ENCODE data around the gene STXBP3.
"Not testable (repeated sequence)": the region's sequence is repeated elsewhere in the genome, so short reads cannot be mapped to it uniquely, and the experiment has no call there.

The STXBP3 gene

DNA sequence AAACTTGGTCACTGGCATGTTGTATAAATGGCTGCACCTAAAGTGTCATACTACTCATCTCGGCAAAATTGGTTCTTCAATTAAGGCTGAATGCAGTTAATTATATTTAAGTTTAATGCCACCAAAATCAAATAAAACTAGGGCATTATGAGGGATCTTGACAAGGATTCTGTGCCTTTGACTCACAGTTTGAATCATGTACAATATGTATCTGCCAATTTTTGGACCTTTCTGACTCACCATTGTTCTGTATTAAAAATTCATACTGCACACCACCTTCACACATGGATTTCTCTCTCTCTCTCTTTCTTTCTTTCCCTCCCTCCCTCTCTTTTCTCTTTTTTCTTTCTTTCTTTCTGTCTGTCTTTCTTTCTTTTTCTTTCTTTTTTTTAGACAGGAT, 14.1 kb upstream of the STXBP3 start:
- no peak for DNase-seq

DNA sequence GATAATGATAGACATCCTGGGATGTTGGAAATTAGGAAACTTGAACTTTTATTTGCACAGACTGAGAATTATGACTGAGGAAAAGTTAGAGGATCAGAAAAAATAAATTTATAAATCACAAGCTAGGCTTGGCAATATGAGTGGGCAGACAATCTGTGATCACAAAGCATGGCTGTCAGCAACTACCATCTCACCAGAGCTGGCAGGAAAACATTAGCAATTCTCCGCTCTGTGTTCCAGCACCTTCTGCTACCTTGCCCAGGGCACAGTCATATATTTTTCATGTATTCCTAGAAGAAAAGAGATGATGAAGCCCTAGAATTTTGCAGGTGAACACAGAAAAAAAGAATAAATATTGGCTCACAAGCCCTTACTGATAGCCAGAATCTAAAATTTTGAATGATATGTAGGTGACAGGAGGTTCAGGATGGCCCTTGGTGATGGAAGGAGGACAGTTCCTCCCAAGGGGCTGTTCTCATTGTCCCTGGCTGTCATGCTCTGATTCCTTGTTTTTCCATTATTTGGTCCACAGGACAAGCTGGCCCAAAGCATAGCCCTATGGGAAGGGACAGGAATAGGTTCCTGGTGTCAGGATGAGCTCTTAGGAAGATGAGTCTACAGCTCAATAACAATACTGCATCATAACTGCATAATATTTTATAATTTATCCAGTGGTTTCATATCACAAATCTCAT, 12.2 kb upstream of the STXBP3 start:
- DNase-seq, result no peak

DNA sequence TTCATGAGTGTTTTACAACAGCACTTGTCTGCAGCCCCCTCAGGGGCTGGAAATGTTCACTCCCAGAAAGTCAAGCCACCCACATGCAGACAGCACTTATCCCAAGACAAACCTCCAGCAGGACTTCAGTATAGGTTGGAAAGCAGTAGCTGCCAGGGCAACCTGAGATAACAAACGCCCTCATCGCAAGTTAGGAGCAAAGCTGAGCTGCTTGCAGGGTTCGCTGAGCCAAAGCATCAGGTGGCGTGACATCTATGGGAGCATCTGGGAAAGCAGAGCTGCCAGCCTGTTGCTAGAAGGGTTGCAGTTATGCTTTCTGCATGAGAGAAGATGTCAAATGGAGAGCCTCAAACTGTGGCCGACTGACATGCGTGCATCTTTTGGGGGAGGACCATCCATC, 4.2 kb upstream of the STXBP3 start:
- DNase-seq, result no peak

DNA sequence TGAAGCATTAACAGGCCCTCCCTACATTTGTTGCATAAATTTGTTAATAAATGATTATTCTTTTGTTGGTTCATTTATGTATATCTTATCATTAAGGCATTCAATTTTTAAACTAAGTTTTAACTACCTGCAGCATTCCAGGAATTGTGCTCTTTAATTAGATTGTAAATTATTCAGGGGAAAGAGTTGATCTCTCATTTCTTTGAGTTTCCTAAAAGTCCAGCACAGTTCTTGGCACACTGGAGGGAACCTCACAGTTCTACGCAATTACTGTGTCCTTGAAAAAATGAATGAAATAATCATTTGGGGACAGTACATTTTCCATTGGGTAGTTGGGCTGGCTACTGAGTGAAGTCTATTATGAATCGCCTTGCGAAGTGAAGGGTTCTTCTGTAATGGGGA, 493 bp upstream of the STXBP3 start:
- DNase-seq, result no peak

DNA sequence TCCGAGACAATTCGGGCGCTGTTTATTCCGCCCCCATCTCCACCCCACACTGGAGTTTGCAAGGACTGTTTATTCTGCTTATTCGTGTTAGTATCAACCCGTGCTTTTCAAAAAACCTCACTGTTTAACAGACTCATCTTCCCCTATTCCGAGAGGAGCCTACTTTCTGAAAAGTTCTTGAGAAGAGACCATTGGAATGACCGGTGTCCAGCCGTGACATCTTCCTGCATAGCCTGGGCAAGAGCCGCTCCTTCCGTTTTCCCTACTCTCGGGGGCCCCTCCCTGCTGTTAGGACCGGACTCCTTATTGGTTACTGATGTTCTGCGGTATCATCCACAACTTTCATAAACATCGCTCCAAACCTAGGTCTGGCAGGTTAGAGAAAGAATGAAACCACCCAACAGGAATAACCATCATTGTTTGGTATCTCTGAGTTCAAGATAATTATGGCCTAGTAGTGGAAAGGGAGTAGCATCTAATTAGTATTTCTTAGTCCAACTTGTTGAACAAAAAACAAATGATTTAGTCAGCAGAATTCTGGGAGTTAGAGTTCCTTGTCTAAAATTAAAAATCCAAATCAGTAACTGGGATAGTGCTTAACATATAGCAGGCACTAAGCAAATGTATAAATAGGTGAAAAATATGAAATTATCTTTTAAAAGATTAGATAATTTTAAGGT, 837 bp downstream of the STXBP3 start:
- peak; percentile 61 for DNase-seq

DNA sequence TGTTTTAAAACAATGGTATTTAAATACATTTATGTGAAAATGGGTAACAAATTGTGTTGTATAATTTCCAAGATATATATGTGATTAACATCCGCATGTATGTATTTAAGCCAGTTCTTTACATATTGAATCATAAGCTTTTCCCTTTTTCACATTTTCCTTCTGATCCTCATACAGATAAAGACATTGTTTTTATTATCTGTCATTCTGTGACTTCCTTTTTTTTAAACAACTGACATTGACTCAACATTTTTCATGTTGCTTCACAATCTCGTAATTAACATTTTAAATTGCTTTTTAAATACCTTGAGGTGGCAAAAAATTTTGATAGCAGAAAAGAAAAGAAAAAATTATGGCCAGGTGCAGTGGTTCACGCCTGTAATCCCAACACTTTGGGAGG, 1.4 kb downstream of the STXBP3 start:
- no peak for DNase-seq

DNA sequence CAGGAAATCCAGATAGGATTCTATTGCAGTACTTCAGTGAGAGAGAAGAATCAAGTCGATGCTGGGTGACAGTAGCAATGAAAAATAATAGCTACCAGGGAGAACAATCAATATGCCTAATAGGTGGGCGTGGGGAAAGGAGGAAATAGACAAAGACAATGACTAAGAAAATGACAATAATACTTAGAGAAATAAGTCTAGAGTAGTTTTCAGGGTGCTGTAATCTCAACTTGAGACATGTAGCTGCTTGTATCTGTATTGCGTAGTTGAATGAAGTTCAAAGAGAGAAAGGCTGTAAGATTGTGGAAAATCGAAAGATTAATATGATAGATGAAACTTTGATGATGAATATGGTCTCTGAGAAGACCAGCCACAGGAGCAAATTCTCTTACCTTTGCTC, 2.6 kb downstream of the STXBP3 start:
- no peak for DNase-seq

DNA sequence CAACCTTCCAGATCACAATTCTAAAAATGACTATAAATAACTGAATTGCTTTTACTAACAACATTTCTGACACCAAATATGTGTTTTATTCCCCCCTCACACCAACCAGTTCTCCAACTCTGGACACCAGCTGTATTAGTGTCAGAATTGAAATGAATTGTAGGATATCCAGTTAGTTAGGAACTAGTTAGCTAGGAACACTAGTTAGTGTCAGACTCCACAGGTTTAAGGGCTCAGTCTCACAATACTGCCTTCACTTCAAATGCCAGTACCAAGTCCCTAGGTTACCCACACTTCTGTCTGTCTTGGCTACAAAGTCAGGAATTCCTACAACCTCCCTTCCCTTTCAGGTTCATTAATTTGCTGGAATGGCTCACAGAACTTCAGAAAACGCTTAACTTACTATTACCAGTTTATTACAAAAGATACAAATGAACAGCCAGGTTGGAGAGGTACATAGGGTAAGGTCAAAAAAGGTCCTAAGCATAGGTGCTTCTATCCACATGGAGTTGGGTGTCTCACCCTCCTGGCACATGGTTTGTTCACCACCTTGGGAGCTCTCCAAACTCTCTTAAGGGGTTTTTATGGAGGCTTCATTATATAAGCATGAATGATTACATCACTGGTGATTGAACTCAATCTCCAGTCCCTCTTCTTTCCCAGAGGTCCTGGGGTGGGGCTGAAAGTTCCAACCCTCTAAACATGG, 4.2 kb downstream of the STXBP3 start:
- no peak for DNase-seq

DNA sequence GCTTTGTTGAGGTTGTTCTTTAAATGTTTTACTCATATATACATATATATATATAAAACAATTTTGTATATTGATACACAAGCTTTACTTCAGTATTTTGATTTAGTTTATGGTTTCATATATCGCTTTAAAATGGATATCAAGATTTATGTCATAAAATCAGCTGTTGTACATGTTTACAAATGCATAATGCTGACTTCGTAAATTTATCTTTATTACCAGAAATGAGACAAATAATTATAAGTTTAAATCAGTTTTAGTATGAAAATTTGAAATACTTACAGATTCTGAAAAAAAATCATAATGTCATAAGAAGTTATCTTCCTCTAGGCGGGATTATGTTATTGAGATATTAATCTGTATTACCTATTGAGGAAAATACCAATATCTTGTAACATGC, 6.9 kb downstream of the STXBP3 start:
- DNase-seq, result no peak

DNA sequence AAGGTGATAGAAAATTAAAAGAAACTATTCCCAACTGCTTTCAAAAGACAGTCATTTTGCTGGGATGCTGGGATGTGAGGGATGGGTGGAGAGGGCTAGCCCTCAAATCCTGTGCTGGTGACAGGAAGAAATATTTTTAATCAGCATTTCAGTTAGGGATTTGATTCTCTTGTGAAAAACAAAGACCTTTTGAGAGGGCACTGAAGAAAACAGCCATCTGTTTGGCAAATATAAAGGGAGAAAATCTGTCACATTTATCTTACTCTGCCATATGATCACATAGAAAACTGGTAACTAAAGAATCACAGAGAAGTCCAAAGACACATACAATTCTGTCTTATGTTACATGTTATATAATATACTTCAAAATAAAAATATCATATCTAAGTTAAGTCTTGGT, 12.3 kb downstream of the STXBP3 start:
- DNase-seq, result peak; percentile 39

DNA sequence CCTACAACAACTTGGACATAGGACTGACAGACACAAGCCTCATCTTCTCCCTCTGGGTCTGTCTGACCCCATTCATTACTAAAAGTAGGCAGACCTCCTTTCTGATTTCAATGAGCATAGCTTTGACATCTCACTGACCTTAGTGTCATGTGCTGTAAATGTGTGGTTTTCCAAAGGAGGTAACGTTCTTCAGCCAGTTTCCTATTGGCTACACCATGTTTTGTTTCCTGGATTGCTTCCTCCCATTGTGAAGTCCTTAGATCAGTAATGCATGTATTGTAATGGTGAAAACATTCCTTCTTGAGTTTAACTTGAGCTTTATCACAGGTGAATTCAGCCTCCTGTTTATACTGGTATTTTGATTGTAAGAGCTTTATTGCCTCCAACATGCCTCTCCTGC, 20.6 kb downstream of the STXBP3 start:
- DNase-seq, result no peak

DNA sequence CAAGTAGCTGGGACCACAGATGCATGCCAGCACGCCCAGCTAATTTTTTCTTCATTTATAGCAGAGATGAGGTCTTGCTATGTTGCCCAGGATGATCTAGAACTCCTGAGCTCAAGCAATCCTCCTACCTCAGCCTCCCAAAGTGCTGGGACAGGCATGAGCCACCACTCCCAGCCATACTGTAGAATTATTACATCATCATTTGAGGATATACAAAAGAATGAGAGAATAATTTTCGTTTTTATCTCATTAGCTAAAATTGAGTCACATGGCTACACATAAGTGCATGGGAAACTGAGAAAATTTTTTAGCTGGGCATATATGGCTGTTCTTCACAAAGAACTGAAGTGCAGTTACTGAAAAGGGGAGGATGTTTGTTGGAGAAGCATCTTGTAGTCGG, 21.2 kb downstream of the STXBP3 start:
- no peak for DNase-seq

DNA sequence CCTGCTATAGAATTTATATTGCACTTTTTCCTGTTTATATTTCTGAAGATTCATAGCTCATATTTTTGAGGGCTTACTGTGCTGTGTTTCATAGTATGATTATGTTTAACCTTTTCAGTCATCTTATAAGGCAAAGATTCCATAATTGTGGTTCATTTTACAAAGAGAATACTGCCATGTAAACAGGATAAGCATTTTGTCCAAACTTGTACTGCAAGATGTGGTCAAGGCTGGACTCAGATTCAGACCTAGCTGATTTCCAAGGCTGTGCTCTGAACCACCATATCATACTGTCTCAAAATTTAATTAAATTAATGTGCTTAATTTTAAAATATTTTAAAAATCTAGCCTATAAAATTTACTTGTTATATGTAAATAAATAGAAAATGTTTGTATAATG, 31.4 kb downstream of the STXBP3 start:
- DNase-seq, result no peak

DNA sequence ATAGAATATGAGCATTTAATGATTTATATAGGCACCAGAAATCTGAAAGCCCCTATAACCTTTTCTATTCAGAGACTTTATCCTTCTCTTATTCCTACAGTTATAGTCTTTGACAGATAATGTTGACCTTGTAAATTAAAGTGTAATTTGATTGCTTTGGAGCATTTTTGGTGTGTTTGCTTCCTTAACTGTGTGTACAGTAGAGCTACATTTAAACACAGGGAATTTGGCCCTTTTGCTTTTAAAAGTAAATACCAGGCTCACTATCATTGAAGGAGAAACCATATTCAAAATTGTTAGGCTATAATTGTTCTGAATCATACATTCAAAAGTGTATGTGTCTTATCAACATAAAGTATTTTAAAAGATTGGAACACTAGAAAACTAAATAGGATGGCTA, 33.0 kb downstream of the STXBP3 start:
- DNase-seq, result no peak

DNA sequence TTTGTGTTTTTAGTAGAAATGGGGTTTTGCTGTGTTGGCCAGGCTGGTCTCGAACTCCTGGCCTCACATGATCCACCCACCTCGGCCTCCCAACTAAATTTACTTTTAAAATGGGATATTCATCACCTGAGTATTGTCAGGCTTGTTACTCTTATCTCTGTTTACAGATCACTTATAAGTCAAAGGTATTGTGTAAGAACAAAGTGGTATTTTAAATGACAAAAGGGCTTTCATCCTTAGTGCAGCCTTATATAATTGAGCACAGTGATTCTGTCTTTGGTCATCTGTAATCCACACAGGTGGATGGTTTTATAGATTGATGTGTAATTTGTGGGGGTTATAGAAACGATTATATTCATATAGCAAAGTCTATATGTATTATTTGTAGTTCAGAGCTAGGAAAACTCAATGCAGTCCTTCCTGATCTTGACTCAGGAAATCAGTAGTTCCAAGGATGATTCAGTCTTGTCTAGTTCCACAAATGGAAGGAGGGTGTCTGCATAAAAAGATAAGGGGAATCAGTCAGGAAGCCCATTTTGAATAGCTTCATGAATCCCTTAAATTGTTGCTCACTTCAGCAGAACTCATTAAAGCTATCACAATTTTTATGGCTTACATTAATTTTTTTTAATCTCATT, 34.6 kb downstream of the STXBP3 start:
- DNase-seq, result no peak

DNA sequence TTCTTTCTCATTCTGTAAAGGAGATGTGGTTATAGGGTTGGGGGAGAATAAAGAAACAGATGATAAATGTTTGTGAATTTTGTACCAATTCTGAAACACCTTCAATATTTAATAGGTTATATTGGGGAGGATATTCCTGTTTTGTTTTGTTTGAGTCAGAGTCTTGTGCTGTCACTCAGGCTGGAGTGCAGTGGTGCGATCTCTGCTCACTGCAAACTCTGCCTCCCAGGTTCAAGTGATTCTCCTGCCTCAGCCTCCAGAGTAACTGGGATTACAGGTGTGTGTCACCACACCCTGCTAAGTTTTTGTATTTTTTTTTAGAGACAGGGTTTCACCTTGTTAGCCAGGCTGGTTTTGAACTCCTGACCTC, 35.1 kb downstream of the STXBP3 start:
- DNase-seq, result not testable (repeated sequence)

DNA sequence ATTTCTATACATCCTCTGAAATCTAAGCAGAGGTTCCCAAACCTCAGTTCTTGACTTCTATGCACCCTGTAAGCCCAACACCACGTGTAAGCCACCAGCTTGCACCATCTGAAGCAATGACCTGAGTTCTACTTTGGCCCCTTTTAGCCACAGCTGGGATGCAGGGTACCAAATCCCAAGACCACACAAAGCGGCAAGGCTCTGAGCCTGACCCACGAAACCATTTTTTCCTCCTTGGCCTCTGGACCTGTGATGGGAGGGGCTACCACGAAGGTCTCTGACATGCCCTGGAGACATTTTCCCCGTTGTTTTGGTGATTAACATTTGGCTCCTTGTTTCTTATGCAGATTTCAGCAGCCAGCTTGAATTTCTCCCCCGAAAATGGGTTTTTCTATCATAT, 38.8 kb downstream of the STXBP3 start:
- no peak for DNase-seq

DNA sequence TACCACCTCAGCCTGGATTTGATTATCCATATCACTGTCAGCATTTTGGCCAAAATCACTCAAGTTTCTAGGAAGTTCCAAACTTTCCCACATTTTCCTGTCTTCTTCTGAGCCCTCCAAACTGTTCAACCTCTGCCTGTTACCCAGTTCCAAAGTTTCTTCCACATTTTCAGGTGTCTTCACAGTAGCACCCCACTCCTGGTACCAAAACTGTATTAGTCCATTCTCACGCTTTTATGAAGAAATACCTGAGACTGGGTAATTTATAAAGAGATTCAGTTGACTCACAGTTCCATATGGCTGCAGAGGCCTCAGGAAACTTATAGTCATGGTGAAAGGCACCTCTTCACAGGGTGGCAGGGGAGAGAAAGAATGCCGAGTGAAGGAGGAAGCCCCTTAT, 39.4 kb downstream of the STXBP3 start:
- no peak for DNase-seq

DNA sequence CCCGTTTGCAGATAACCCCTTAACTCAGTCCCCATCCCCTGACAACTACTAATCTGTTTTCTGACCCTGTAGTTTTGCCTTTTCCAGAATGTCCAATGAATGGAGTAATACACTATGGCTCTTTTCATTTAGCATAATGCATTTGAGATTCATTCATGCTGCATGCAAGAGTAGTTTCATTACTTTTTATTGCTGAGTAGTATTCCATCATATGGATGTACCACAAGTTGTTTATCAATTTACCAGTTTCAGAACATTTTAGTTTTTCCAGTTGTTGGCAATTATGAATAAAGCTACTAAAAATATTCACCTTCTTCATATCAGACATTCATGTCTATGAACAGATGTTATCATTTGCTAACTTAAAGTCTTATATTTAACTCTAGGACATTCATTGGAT, 45.3 kb downstream of the STXBP3 start:
- DNase-seq, result no peak

DNA sequence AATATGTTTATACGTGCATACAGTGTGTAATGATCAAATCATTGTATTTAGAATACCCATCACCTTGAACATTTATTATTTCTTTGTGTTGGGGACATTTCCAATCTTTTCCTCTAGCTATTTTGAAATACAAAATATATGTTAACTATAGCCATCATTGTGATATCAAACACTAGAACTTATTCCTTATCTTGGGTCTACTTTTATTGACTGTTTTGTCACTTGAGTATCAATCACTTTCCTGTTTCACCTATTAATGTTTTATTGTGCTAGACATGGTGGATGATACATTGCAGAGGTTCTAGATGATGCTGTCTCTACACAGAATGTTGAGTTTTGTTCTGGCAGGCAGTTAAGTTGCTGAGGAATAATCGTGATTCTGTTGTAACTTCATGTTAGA, 45.9 kb downstream of the STXBP3 start:
- no peak for DNase-seq

DNA sequence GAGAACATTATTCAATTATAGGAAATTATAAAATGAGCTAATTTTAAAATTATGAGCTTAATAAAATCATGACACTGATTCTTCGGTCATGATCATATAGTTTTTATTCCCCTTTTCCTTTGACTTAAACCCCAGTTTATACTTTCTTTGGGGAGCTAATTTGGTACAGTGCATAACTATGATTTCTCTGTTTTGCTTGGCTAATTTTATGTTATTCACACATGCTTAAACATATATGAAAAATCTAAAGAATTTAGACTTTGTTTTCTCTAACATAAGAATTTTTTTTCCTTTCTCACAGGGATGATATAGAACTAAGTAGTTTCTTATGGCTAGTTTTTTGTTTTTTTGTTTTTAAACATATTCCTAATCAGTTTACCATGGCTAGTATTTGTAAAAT, 52.5 kb downstream of the STXBP3 start:
- no peak for DNase-seq

DNA sequence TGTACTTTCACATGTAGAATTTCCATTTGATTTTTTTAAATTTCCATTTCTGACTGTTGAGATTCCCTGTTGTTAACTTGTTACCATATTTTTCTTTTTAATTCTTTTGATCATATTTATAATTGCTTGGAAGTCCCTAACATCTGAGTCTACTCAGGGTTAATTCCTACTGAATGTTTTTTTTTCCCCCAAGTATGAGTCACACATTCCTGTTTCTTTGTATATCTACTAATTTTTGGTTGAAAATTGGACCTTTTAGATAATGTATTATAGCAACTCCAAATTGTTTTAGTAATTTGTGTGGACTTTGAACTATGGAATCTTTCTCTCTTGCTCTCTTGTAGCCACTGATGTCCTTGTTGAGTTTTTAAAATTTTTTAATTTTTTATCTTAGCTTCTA, 54.6 kb downstream of the STXBP3 start:
- no peak for DNase-seq

DNA sequence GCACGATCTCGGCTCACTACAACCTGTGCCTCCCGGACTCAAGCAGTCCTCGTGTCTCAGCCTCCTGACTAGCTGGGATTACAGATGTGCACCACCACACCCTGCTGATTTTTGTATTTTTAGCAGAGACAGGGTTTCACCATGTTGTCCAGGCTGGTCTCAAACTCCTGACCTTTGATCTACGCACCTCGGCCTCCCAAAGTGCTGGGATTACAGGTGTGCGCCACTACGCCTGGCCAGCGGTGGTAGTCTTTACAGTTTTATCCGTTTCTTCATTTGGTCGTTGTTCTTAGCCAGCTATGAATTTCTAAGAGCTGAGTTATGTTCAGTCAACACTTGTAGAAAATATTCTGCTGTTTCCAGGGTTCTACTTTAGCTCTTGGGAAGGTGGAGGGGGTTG, 57.1 kb downstream of the STXBP3 start:
- DNase-seq, result no peak

DNA sequence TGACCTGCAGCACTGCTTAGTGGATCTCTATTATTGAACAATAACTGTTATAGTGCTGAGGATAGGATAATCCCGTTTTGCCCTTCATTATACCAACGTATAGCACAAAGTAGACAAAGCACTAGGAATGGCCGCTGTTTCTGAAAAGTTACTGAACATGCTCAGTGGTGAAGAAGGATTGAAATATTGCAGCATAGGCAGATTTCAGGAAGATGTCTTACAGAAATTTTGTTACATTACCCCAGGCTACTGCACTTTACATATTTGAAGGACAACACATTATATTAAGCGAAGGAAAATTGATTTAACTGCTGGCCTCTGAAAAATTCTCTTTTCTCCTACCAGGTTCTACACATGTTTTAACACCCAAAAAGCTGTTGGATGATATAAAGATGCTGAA, 62.0 kb downstream of the STXBP3 start:
- DNase-seq, result no peak
